ENCODE measurements around the gene CLIC3.

The CLIC3 gene

DNA sequence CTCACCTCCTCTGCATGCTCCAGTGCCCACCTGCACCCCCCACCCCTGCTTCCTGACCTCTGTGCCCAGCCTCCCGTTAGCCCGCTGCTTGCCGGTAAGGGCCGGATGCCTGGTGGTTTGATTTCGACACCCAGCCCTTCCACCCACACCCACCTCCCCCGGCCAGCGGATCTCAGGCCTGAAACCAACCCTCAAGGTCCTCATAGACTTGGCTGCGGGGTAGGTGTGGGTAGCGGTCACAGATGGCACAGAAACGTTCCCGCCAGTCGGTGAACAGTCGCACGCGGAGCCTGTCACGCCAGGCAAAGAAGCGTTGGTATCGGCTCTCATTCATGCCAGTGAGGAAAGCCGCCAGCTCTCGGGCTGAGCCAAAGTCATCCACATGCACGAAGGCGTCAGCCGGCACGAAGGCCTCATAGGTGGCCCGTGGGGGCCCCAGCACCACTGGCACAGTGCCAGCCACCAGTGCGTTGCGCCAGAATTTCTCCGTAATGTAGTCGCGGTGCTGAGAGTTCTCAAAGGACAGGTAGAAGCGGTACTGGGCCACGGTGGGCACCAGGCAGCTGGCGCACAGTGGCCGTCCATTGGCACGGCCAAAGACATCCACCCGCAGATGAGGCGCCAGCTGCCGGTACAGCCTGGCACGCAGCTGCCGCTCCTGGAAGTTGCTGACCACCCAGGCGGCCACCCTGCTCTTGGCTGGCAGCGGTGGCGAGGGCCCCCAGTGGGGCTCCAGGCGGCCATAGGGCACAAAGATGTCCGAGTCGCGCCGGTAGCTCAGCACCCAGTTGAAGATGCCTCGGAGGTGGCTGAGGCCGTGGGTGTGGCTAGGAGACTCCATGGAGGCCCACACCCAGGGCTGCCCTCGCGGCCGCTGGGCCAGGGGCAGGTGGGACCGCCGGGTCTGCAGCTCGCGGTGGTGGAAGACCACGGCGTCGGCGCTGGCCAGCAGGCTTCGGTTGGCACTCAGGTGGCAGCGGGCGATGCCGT is 34.5 kb upstream of the CLIC3 start:
- DNase-seq (ENCODE audit: low read depth in 2 of 2) = no peak

DNA sequence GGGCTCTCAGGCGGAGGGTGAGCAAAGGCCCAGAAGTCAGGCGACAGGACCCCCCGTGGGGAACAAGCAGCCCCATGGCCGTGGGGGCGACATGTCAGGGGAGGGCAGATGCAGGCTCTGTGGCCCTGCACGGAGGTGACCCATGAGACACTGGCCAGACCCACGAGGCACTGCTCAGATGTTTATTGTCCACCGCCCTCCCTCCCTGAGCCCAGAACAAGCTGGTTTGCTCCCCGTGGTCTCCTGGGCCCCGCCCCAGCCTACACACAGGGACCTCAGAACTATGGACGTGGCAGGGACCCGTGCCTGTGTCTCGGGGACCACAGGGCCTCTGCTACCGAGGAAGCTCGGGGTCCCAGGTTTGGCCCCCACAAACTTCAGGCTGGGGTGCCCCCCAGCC is 33.6 kb upstream of the CLIC3 start:
- no peak for DNase-seq (ENCODE audit: low read depth in 2 of 2)

DNA sequence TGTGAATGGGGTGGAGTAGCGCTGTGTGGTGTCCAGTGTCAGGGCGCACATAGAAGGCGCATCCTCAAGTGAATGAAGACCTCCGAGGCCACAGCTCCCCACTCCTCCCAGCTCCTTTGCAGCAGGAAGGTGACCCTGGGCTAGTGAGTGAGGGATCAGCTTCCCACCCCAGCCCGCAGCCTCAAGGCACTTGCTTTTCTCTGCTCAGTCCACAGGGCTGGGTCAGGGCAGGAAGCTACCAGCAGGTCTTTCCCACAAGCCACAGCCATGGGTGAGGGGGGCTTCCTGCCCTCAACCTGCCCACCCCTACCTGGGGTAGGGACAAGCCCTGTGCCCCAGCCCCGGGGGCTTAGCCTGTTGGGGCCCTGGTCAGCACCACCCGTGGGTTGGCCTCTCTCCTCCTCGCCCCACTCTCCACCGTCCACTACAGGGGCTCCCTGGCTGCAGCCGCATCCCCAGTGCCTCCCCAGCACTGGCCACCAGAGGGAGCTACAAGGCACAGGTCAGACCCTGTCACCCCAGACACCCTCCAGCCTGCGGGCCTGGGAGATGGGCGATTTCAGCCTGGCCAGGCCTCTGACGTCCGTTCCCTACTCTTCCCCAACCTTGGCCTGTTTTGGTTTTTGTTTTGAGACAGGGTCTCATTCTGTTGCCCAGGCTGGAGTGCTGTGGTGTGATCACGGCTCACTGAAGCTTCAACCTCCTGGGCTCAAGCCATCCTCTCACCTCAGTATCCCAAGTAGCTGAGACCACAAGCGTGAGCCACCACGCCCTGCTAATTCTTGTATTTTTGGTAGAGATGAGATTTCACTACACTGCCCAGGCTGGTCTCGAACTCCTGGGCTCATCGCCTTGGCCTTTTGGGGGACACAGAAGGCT is 32.9 kb upstream of the CLIC3 start:
- DNase-seq (ENCODE audit: low read depth in 2 of 2) = peak in 1 of 2 donors; percentile 60

- DNase-seq (ENCODE audit: low read depth in 2 of 2) = peak; percentile 27 to 44
Observed at GRCh38 chr9:137028263-137029057, 32.1 kb upstream of the CLIC3 start.

GRCh38 chr9:137027369-137028262 is 31.2 kb upstream of the CLIC3 start, which contains the start of gene ABCA2:
TSS of gene ABCA2 (minus strand) at chr9:137028237. CDS start at chr9:137028140, 97 bp downstream.
- DNase-seq (ENCODE audit: low read depth in 2 of 2) = no peak

- DNase-seq (ENCODE audit: low read depth in 2 of 2) = no peak
Observed at GRCh38 chr9:137026828-137027227, 30.5 kb upstream of the CLIC3 start.

DNA sequence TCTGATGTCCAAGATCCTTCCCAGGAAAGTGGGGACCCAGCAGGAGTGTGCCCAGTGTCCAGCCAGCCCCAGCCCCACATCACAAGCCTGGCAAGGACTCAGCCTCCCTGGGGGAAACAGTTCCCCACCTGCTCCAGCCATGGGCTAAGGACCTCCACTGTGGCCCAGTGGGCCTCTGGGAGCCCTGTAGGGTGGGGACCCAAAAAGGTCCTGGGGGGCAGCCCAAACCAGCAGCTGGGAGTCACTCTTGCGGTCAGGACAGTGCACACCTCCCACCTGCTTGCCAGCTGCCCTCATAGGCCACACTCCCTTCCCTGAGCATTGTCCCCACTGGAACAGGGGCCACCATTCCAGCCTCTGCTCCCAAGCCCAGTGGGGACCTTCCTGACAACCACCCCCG is 30.0 kb upstream of the CLIC3 start:
- no peak for DNase-seq (ENCODE audit: low read depth in 2 of 2)

GRCh38 chr9:137025517-137025966 is 29.2 kb upstream of the CLIC3 start:
- DNase-seq (ENCODE audit: low read depth in 2 of 2) = no peak

DNA sequence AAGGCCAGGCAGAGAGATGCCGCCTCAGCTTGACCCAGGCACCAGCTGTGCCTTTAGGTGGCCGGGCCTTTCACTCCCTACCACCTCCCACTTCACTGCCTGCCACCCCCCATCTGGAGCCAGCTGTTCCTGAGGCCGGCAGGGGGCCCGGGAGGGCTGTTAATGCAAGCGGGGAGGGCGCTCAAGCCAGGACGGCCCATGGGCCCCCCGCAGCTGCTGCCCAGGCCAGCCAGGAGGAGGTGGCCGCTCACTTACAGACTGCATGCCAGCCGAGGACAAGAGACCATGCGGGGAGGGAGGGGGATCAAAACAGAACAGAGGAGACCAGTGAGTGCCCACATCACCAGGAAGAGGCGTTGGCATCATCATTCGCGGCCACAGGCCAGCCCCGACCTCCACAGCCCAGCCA is 27.2 kb upstream of the CLIC3 start:
- no peak for DNase-seq (ENCODE audit: low read depth in 2 of 2)

DNA sequence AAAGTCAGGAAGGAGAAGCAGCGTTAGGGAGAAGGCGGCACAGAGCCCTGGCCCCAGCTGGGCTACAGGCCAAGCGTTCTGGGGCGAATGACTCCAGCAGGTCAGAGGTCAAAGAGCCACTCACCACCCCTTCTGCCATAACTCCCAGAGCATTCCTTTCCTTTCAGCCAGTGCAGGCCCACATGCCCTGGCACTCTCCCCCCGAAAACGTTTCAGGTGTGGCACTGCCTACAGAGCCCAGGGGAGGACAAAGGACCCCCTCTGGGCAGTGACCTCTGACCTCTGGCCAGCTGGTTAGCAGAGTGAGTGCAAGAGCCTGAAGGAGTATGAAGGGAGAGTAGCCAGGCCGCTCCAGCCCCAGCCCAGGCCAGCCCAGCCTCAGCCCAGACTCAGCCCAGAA is 26.8 kb upstream of the CLIC3 start:
- DNase-seq (ENCODE audit: low read depth in 2 of 2) = no peak

- no peak for DNase-seq (ENCODE audit: low read depth in 2 of 2)
Observed at GRCh38 chr9:137022662-137023008, 26.3 kb upstream of the CLIC3 start.

GRCh38 chr9:137021979-137022661 is 25.8 kb upstream of the CLIC3 start:
- peak; percentile 41 to 55 for DNase-seq (ENCODE audit: low read depth in 2 of 2)

DNA sequence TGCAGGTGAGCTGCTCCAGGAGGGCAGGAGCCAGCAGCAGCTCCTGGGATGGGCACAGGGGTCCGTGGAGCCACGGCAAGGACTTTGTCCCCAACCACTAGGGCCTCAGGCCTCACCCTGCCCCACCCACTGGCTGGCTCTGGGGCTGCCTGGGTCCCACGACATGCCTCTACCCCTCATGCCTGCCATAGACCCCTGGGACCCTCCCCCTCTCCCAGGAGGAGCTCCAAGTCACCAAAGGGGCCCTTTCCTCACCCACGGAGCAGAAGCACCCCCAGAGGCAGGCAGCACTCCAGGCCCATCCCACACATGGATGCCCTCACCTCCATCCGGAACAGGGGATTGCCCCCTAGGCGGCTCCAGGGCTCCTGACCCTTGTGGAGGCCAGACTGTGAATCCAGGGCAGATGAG is 25.2 kb upstream of the CLIC3 start:
- no peak for DNase-seq (ENCODE audit: low read depth in 2 of 2)

DNA sequence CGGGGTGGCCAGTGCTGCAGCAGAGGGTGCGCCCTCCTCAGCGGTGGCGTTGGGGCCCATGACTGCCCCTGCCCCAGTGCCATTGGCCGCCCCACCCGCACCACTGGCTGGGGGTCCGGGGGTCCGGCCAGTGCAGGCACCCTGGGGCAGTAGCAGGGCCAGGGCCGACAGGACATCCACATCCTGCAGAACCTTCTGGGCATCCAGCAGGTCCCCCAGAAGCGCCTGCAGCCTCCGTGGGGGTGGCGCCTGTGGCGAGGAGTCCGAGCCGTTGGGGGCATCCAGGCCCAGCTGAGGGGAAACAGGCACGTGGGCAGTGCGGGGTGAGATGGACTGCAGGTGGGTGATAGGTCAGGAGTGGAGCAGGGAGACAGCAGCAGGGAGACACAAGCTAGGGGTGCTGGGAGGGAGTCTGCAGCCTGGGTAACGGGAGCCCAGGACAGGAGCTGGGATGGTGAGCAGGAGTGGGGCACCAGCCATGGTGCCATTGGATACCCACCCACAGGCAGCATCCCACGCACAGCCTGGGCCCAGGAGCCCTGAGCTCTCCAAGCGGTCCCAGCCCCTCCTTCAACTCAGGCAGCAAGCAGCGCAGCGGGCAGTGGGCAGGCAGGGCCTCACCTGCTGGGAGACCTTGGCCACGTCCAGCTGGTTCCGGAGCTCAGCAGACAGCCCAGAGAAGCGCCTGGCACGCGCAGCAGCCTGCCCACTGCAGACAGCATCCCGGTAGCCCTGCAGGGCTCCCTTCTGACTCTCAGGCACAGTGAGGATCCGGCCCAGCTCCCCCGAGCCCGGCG is 24.6 kb upstream of the CLIC3 start:
- no peak for DNase-seq (ENCODE audit: low read depth in 2 of 2)

DNA sequence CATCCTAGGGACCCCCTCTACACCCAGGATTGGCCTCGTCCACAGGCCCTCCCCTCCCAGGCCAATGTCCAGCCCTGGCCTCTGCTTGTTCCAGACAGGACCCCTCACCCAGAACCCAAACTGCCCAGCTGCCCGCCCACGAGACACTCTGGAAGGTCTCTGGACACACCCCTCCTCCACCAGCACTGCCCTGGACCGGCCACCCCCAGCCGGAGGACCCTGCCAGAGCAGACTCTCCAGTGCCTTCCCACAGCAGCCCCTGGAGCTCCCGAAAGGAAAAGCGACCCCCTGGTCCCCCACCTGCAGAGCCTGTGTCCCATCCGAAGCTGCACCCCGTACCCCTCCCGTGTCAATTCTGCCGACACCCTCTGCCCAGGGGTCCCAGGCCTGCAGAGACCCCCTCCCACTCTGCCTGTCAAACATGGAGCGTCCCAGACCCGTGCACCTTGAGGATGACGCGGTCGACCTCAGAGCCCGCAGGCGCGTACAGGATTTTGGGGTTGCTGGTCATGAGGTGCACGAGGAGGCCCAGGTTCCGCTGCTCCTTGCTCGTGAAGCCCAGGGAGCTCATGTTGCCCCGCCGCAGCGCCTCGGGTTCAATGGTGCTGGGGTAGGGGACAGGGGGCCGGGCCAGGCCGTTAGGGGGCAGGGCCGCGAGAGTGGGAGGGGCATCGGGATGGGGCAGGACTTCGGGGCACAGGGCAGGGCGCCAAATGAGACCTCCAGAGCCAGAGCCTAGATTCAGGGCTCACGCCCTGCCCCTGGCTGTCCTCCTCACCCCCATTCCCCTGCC is 23.7 kb upstream of the CLIC3 start:
- no peak for DNase-seq (ENCODE audit: low read depth in 2 of 2)

DNA sequence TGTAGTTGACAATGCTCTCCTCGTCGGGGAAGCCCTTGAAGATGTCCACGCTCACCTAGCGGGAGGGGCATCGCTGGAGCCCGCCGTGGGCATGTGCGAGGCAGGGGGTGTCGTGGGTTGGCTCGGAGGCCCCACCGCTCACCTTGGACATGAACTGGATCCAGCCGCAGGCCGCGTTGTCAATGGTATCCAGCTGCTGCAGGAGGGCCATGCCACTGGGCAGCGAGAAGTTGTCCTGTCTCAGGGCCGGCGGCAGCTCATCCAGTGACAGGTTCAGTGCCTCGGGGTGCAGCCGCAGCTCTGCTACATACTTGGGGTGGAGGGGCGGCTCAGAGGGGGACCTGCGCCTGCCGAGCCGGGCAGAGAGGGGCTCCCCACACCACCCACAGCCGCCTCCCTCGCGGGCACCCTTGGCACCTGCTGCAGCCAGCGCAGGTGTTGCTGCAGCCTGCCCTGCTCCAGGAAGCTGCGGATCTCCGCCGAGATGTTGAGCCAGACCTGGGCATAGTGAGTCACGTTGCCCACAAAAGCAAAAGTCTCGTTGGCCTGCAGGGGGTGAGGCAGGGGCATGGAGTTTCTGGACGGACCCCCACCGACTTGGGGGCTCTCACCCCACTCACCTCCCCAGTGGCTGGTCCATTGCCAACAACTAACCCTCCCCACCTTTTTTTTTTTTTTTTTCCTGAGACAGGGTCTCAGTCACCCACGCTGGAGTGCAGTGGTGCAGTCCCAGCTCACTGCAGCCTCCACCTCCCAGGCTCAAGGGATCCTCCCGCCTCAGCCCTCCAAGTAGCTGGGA is 22.6 kb upstream of the CLIC3 start:
- no peak for DNase-seq (ENCODE audit: low read depth in 2 of 2)

DNA sequence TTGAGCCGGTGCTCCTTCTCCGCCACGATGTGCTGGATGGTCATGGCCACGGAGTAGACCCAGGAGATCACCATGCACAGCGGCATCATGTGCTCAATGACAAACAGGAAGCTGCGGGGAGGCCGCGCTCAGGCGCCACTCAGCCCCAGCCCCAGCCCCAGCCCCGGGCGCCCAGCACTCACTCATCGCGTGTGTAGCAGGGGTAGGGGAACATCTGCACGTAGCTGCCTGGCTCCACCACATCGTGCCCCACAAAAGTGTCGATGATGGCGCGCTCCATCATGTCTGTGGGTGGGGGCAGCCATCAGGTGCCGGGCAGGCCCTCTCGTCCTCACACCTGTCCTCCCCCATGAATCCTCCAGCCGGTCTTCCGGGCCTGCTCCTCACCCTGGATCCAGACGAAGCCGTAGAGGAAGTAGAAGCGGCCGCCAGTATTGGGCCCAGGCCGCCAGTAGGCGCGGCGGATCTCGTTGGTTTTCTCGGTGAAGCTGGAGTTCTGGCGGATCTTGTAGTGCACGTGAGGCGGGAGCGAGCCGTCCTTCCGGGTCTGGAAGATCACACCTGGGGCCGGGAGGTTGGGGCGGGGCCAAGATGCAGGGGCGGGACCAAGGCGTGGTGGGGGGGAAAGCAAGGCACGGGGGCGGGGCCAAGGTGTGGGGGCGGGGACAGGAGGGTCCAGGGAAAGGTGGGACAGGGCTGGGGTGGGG is 21.6 kb upstream of the CLIC3 start:
- DNase-seq (ENCODE audit: low read depth in 2 of 2) = no peak

Data from stimulated activated CD4-positive, alpha-beta T cell treated with anti-CD3 and anti-CD28 coated beads, Interleukin-1b, Interleukin-23, amount 100 ng/mL, for 1 hour (primary cell).